Activated CD8-positive, alpha-beta memory T cell treated with anti-CD3 and anti-CD28 coated beads for 1 hour (primary cell): ENCODE results near the gene PTOV1.

Experiments
- DNase-seq, 2 donors: peaks; one replicate each; pipeline ENCODE4 v3.0.0-alpha.2; 2020; ENCODE audit warnings: low read depth in 1 of 2; ENCODE audit errors: extremely low read depth in 1 of 2

The PTOV1 gene

DNA sequence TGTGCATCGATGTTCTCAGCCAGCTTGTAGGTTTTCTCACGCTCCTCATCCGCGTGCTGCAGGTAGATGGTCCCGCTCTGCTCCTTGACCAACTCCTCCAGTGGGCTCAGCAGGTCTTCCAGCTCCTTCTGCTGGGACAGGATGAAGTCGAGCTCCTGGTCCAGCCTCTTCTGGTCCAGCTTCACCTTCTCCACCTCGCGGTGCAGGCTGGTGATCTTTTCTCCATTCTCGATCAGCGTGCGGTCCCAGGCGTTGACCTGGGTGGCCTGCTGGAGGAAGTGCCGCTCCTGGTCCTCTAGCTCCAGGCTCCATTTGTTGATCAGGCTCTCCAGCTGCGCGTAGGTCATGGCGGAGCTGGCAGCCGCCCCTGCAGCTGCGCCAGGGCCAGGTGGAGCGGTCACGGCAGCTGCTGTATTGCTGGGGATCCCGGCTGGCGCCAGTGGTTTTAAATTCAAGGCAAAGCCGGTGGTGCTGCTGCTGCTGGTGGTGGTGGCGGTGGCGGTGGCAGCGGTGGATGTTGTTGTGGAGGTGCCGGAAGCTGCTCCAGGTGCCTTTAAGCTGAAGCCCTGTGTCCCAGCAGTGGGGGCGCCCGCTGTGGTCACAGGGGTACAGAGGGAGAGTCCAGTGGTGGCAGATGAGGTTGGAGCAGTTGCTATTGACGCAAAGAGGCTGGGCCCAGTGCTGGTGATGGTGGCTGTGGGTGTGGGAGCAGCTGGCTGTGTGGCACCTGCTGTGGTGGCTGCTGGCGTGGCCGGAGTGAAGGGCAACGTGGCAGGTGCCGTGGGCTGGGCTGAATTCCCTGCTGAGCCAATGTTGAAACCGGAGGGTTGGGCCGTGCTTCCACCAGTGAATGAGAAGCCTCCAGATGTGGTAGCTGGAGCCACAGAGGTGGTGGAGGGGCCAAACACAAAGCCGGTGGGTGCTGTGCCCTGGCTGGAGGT is 57.8 kb downstream of the PTOV1 start:
- DNase-seq: no peak

DNA sequence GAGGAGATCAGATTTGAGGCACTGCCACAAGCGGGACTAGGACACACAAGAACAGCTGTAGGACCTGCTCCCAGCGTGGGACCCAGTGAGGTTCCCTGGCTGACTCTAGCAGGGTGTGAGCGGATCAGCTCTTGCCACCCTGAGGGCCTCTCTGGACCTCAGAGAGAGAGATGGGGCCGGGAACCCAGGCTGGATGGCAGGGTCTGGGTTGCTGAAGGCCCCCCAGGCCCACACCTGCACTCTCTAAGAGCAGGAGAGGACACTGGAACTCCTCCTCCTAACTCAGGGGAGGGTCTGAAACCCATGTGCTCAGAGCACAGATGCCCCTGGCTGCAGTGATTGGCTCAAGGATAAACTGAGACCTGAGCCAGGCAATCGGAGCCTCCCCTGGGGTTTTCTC is 59.2 kb downstream of the PTOV1 start:
- no peak for DNase-seq
